Measurements from ENCODE around the gene COX4I2.

COX4I2 gene

GRCh38 chr20:31653561-31653960 lies 15.8 kb downstream of the COX4I2 start:
- TF ChIP-seq EZH2 (optimal IDR thresholded peaks at IDR 0.05; ENCODE audit: low read depth, low read length): no peak
- no peak for TF ChIP-seq EZH2phosphoT487 (IDR thresholded peaks at IDR 0.05; ENCODE audit: low read length)
- no peak for TF ChIP-seq CTCF (IDR thresholded peaks at IDR 0.05; ENCODE audit: low read length)
- H3K9me2 ChIP-seq (replicated peaks; ENCODE audit: insufficient read depth, low read length): no peaks in the 10 kb centered on the region
- no peak overlapping the region for H2AFZ ChIP-seq (ENCODE audit: low read length)
- H3K27ac ChIP-seq (ENCODE audit: low read length): no peak overlapping the region
- H3K9ac ChIP-seq (ENCODE audit: low read length): no peak overlapping the region
- H4K20me1 ChIP-seq (ENCODE audit: insufficient read depth, low read length): no peaks in the 10 kb centered on the region
- H3K79me2 ChIP-seq (ENCODE audit: low read length): no peaks in the 10 kb centered on the region
- no peaks in the 10 kb centered on the region for H3K27me3 ChIP-seq (replicated peaks; ENCODE audit: insufficient read depth, low read length)
- no peak for DNase-seq
- H3K4me2 ChIP-seq (ENCODE audit: low read depth, low read length): no peak overlapping the region
- H3K36me3 ChIP-seq (replicated peaks; ENCODE audit: insufficient read depth, low read length): no peaks in the 10 kb centered on the region
- H3K9me3 ChIP-seq (replicated peaks; ENCODE audit: insufficient read depth, low read length): no peaks in the 10 kb centered on the region
- H3K4me1 ChIP-seq (ENCODE audit: low read length): no peaks in the 10 kb centered on the region
- 0 out of 2 replicates have a peak, but pooled peaks cover 6% of the 10 kb centered on the region for H3F3A ChIP-seq (ENCODE audit: insufficient read depth, low read length)
- no peak overlapping the region for H3K4me3 ChIP-seq (ENCODE audit: low read length)

GRCh38 chr20:31654534-31654933 lies 16.8 kb downstream of the COX4I2 start:
- Histone ChIP-seq H3K4me2 (ENCODE audit: low read depth, low read length) (no peak overlapping the region), H3K27ac (ENCODE audit: low read length) (no peak overlapping the region), H3K4me3 (ENCODE audit: low read length) (no peak overlapping the region), H3F3A (ENCODE audit: insufficient read depth, low read length) (0 out of 2 replicates have a peak, but pooled peaks cover 6% of the 10 kb centered on the region), H4K20me1 (ENCODE audit: insufficient read depth, low read length) (no peaks in the 10 kb centered on the region), H3K36me3 (replicated peaks; ENCODE audit: insufficient read depth, low read length) (no peaks in the 10 kb centered on the region), H3K9me3 (replicated peaks; ENCODE audit: insufficient read depth, low read length) (no peaks in the 10 kb centered on the region), H3K9me2 (replicated peaks; ENCODE audit: insufficient read depth, low read length) (no peaks in the 10 kb centered on the region), H3K4me1 (ENCODE audit: low read length) (no peaks in the 10 kb centered on the region), H3K9ac (ENCODE audit: low read length) (no peak overlapping the region), H3K27me3 (replicated peaks; ENCODE audit: insufficient read depth, low read length) (no peaks in the 10 kb centered on the region), H2AFZ (ENCODE audit: low read length) (no peak overlapping the region), H3K79me2 (ENCODE audit: low read length) (no peaks in the 10 kb centered on the region)
- no peak for TF ChIP-seq EZH2phosphoT487 (IDR thresholded peaks at IDR 0.05; ENCODE audit: low read length)
- TF ChIP-seq EZH2 (optimal IDR thresholded peaks at IDR 0.05; ENCODE audit: low read depth, low read length): no peak
- no peak for DNase-seq

- DNase-seq: peak; percentile 73
- peak overlapping the region; percentile 57; the same call in 1 of the 2 replicates for H3K4me2 ChIP-seq (ENCODE audit: low read depth, low read length)
- H3K9me2 ChIP-seq (replicated peaks; ENCODE audit: insufficient read depth, low read length): no peaks in the 10 kb centered on the region
- TF ChIP-seq EZH2 (optimal IDR thresholded peaks at IDR 0.05; ENCODE audit: low read depth, low read length): no peak
- TF ChIP-seq CTCF (IDR thresholded peaks at IDR 0.05; ENCODE audit: low read length): peak; percentile 47
- no peak overlapping the region for H2AFZ ChIP-seq (ENCODE audit: low read length)
- H3K27me3 ChIP-seq (replicated peaks; ENCODE audit: insufficient read depth, low read length): no peaks in the 10 kb centered on the region
- peaks cover 49% of the 10 kb centered on the region for H3F3A ChIP-seq (ENCODE audit: insufficient read depth, low read length)
- no peak overlapping the region; the same call in 1 of the 2 replicates for H3K9ac ChIP-seq (ENCODE audit: low read length)
- H3K9me3 ChIP-seq (replicated peaks; ENCODE audit: insufficient read depth, low read length): no peaks in the 10 kb centered on the region
- peaks cover 14% of the 10 kb centered on the region for H3K36me3 ChIP-seq (replicated peaks; ENCODE audit: insufficient read depth, low read length)
- H4K20me1 ChIP-seq (ENCODE audit: insufficient read depth, low read length): no peaks in the 10 kb centered on the region
- peaks cover 38% of the 10 kb centered on the region for H3K79me2 ChIP-seq (ENCODE audit: low read length)
- H3K4me3 ChIP-seq (ENCODE audit: low read length): peak overlapping the region; percentile 23; the same call in 1 of the 2 replicates
- H3K27ac ChIP-seq (ENCODE audit: low read length): peak overlapping the region; percentile 52; the same call in 1 of the 2 replicates
- H3K4me1 ChIP-seq (ENCODE audit: low read length): peaks cover 46% of the 10 kb centered on the region
Observed at GRCh38 chr20:31661625-31662371, 24.1 kb downstream of the COX4I2 start.

All from MM.1S (cell line).